ENCODE measurements around the gene KIAA0753.

DNA sequence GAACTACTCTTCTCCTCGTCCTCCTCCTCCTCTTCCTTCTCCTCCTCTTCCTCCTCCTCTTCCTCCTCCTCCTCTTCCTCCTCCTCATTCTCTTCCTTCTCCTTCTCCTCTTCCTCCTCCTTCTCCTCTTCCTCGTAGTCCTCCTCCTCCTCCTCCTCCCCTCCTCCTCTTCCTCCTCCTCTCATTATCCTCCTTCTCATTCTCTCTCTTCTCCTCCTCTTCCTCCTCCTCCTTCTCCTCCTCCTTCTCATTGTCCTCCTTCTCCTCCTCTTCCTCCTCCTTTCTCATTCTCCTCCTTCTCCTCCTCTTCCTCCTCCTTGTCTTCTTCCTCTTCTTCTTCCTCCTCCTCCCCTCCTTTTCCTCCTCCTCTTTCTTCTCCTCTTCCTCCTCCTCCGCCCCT lies 80.0 kb downstream of the KIAA0753 start:
- TF ChIP-seq, protein P1, sequence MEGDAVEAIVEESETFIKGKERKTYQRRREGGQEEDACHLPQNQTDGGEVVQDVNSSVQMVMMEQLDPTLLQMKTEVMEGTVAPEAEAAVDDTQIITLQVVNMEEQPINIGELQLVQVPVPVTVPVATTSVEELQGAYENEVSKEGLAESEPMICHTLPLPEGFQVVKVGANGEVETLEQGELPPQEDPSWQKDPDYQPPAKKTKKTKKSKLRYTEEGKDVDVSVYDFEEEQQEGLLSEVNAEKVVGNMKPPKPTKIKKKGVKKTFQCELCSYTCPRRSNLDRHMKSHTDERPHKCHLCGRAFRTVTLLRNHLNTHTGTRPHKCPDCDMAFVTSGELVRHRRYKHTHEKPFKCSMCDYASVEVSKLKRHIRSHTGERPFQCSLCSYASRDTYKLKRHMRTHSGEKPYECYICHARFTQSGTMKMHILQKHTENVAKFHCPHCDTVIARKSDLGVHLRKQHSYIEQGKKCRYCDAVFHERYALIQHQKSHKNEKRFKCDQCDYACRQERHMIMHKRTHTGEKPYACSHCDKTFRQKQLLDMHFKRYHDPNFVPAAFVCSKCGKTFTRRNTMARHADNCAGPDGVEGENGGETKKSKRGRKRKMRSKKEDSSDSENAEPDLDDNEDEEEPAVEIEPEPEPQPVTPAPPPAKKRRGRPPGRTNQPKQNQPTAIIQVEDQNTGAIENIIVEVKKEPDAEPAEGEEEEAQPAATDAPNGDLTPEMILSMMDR (IDR thresholded peaks at IDR 0.05 in 2 of 3, conservative IDR thresholded peaks at IDR 0.05 in 1 of 3; ENCODE audit: control insufficient read depth in 2 of 3, extremely low read depth in 1 of 3, insufficient read depth in 1 of 3, low read depth in 3 of 3, low read length in 3 of 3): no peak
- TF ChIP-seq HDGF (IDR thresholded peaks at IDR 0.05) (no peak), RCOR1 (conservative IDR thresholded peaks at IDR 0.05; ENCODE audit: low read depth, low read length) (no peak)
- TF ChIP-seq, protein P2, sequence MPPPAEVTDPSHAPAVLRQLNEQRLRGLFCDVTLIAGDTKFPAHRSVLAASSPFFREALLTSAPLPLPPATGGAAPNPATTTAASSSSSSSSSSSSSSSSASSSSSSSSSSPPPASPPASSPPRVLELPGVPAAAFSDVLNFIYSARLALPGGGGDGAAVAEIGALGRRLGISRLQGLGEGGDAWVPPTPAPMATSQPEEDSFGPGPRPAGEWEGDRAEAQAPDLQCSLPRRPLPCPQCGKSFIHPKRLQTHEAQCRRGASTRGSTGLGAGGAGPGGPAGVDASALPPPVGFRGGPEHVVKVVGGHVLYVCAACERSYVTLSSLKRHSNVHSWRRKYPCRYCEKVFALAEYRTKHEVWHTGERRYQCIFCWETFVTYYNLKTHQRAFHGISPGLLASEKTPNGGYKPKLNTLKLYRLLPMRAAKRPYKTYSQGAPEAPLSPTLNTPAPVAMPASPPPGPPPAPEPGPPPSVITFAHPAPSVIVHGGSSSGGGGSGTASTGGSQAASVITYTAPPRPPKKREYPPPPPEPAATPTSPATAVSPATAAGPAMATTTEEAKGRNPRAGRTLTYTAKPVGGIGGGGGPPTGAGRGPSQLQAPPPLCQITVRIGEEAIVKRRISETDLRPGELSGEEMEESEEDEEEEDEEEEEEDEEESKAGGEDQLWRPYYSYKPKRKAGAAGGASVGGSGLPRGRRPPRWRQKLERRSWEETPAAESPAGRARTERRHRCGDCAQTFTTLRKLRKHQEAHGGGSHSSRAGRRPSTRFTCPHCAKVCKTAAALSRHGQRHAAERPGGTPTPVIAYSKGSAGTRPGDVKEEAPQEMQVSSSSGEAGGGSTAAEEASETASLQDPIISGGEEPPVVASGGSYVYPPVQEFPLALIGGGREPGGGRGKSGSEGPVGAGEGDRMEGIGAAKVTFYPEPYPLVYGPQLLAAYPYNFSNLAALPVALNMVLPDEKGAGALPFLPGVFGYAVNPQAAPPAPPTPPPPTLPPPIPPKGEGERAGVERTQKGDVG (CRISPR knock-in tag; IDR thresholded peaks at IDR 0.05): no peak
